GM19351 (cell line): ENCODE data around the gene OR9Q2.
"Not testable (repeated sequence)": the region's sequence is repeated elsewhere in the genome, so short reads cannot be mapped to it uniquely, and the experiment has no call there.

Experiments used
- ATAC-seq: cut with Tn5 transposase; IDR thresholded peaks from one replicate; pipeline ENCODE4 v1.9.1; 2021; ENCODE audit warnings: mild to moderate bottlenecking, moderate library complexity; ENCODE audit not compliant: unreplicated experiment

The OR9Q2 gene

GRCh38 chr11:58188770-58189169, at the start of gene OR9Q2:
TSS of gene OR9Q2 (plus strand) at chr11:58189070. CDS start at chr11:58190491, 1,421 bp downstream.
- no peak for ATAC-seq

- ATAC-seq: no peak
Observed at GRCh38 chr11:58142761-58143160, 46.1 kb upstream of the OR9Q2 start.

- ATAC-seq: no peak
Observed at GRCh38 chr11:58152781-58153180, 36.1 kb upstream of the OR9Q2 start.

GRCh38 chr11:58164389-58164788, 24.5 kb upstream of the OR9Q2 start:
- no peak for ATAC-seq

- ATAC-seq: no peak
Observed at GRCh38 chr11:58164990-58165389, 23.9 kb upstream of the OR9Q2 start.

- ATAC-seq: no peak
Observed at GRCh38 chr11:58165504-58166106, 23.3 kb upstream of the OR9Q2 start.

- ATAC-seq: no peak
Observed at GRCh38 chr11:58177409-58178054, 11.3 kb upstream of the OR9Q2 start.

GRCh38 chr11:58178444-58178843, 10.4 kb upstream of the OR9Q2 start:
- no peak for ATAC-seq

- no peak for ATAC-seq
Observed at GRCh38 chr11:58179648-58180047, 9.2 kb upstream of the OR9Q2 start.

GRCh38 chr11:58186938-58187337, 1.9 kb upstream of the OR9Q2 start:
- no peak for ATAC-seq

GRCh38 chr11:58192229-58192628, 3.4 kb downstream of the OR9Q2 start:
- ATAC-seq: no peak

GRCh38 chr11:58193391-58193790, 4.5 kb downstream of the OR9Q2 start:
- no peak for ATAC-seq

- ATAC-seq: no peak
Observed at GRCh38 chr11:58195939-58196338, 7.1 kb downstream of the OR9Q2 start.

- ATAC-seq: no peak
Observed at GRCh38 chr11:58199271-58199670, 10.4 kb downstream of the OR9Q2 start.

- ATAC-seq: no peak
Observed at GRCh38 chr11:58204042-58204441, 15.2 kb downstream of the OR9Q2 start, which contains the start of gene OR1S2. TSS of gene OR1S2 (minus strand) at chr11:58204142. CDS start at chr11:58204142, 0 bp downstream.

- ATAC-seq: not testable (repeated sequence)
Observed at GRCh38 chr11:58212420-58212819, 23.6 kb downstream of the OR9Q2 start, which contains the start of gene OR1S1. TSS of gene OR1S1 (plus strand) at chr11:58212720.

GRCh38 chr11:58216476-58216875, 27.6 kb downstream of the OR9Q2 start:
- ATAC-seq: no peak

- ATAC-seq: no peak
Observed at GRCh38 chr11:58222721-58223120, 33.9 kb downstream of the OR9Q2 start.

- ATAC-seq: no peak
Observed at GRCh38 chr11:58227956-58228615, 39.2 kb downstream of the OR9Q2 start.
